IMR-90 (cell line): Measurements from ENCODE around the gene MTHFD2L. TPM values are rescaled to one million over a fixed set of nuclear protein-coding genes. Genes with fewer than 3 reads are reported as not detected.

Experiments used
- ATAC-seq: fragments of 200-7000 bp; cut with Tn5 transposase; 2 replicates; pipeline ENCODE4 v1.9.1; 2020; ENCODE audit warnings: low read depth, mild to moderate bottlenecking, moderate library complexity
- BruUV-seq: library from RNA; stranded (reverse); fragments of 400-500 nt; replicated peaks from 2 replicates; lab custom pipeline; 2021; lab: Mats Ljungman, UMichigan
- CTCF ChIA-PET: fragments of 300-600 bp; formaldehyde crosslinking; extraction: SDS; loops from one replicate; lab custom pipeline; 2021; ENCODE audit warnings: antibody characterized with exemption; lab: Yijun Ruan, JAX
- POLR2A ChIA-PET: fragments of 300-600 bp; sonication (Branson Sonifier 250); formaldehyde crosslinking; loops from one replicate; lab custom pipeline; 2022; ENCODE audit warnings: antibody characterized with exemption; ENCODE audit not compliant: unreplicated experiment; lab: Charles Lee
- DNase-seq: peaks from one replicate; pipeline ENCODE4 v3.0.0; 2013
- H2AFZ ChIP-seq: replicated peaks from 2 replicates; pipeline ENCODE3; 2013; ENCODE audit warnings: low read length, mild to moderate bottlenecking; ENCODE audit not compliant: poor library complexity
- H2AK5ac ChIP-seq: 2 replicates; pipeline ENCODE4 v1.6.1; 2013; ENCODE audit warnings: low read depth, low read length, inconsistent platforms
- H2AK9ac ChIP-seq: replicated peaks from 2 replicates; pipeline ENCODE3; 2013; ENCODE audit warnings: mild to moderate bottlenecking, low read depth, low read length, moderate library complexity; ENCODE audit not compliant: poor library complexity
- H2BK120ac ChIP-seq: 2 replicates; pipeline ENCODE4 v1.6.1; 2013; ENCODE audit warnings: low read depth, low read length, inconsistent platforms
- H2BK15ac ChIP-seq: 3 replicates; pipeline ENCODE4 v1.6.1; 2013; ENCODE audit warnings: low read depth, low read length, inconsistent platforms
- H2BK20ac ChIP-seq: 2 replicates; pipeline ENCODE4 v1.6.1; 2013; ENCODE audit warnings: low read depth, mild to moderate bottlenecking, inconsistent platforms, low read length, moderate library complexity
- H2BK5ac ChIP-seq: 2 replicates; pipeline ENCODE4 v1.6.1; 2013; ENCODE audit warnings: mild to moderate bottlenecking, low read depth, low read length, inconsistent platforms; ENCODE audit not compliant: poor library complexity, severe bottlenecking
- H3K14ac ChIP-seq: replicated peaks from 2 replicates; pipeline ENCODE4 v1.6.1; 2013; ENCODE audit warnings: low read depth, low read length, inconsistent platforms
- H3K18ac ChIP-seq: 2 replicates; pipeline ENCODE4 v1.6.1; 2013; ENCODE audit warnings: low read depth, low read length, control low read depth
- H3K23ac ChIP-seq: 2 replicates; pipeline ENCODE4 v1.6.1; 2013; ENCODE audit warnings: low read depth, low read length, inconsistent platforms
- H3K27ac ChIP-seq: 2 replicates; pipeline ENCODE4 v1.5.1; 2013; ENCODE audit warnings: mild to moderate bottlenecking, control low read depth, low read length; ENCODE audit not compliant: insufficient read depth
- H3K27me3 ChIP-seq: 2 replicates; pipeline ENCODE4 v1.6.1; 2013; ENCODE audit warnings: low read length; ENCODE audit not compliant: control insufficient read depth, insufficient read depth
- H3K36me3 ChIP-seq: 2 replicates; pipeline ENCODE4 v1.6.1; 2013; ENCODE audit warnings: low read length, mixed read lengths; ENCODE audit not compliant: control insufficient read depth, insufficient read depth
- H3K4ac ChIP-seq: 2 replicates; pipeline ENCODE4 v1.6.1; 2013; ENCODE audit warnings: low read depth, low read length, inconsistent platforms
- H3K4me1 ChIP-seq: 2 replicates; pipeline ENCODE4 v1.6.1; 2013; ENCODE audit warnings: low read length, mixed read lengths; ENCODE audit not compliant: control insufficient read depth, insufficient read depth
- H3K4me2 ChIP-seq: 2 replicates; pipeline ENCODE4 v1.6.1; 2013; ENCODE audit warnings: low read depth, mild to moderate bottlenecking, control low read depth, low read length, moderate library complexity
- H3K4me3 ChIP-seq: 2 replicates; pipeline ENCODE4 v1.5.1; 2013; ENCODE audit warnings: low read depth, mild to moderate bottlenecking, control low read depth, low read length, moderate library complexity; ENCODE audit not compliant: insufficient read depth
- H3K56ac ChIP-seq: 2 replicates; pipeline ENCODE4 v1.6.1; 2013; ENCODE audit warnings: low read length, inconsistent platforms; ENCODE audit not compliant: insufficient read depth; ENCODE audit errors: extremely low read depth
- H3K79me1 ChIP-seq, 2 experiments: 2 replicates each; pipeline ENCODE4 v1.6.1; 2013; ENCODE audit warnings: low read length in 2 of 2, inconsistent platforms in 1 of 2, low read depth in 1 of 2
- H3K9ac ChIP-seq: 2 replicates; pipeline ENCODE4 v1.6.1; 2013; ENCODE audit warnings: low read depth, low read length, control low read depth
- H3K9me1 ChIP-seq: 2 replicates; pipeline ENCODE4 v1.6.1; 2013; ENCODE audit warnings: low read length, inconsistent platforms; ENCODE audit not compliant: insufficient read depth
- H3K9me3 ChIP-seq: 2 replicates; pipeline ENCODE4 v1.6.1; 2013; ENCODE audit warnings: low read length; ENCODE audit not compliant: control insufficient read depth, insufficient read depth
- H4K20me1 ChIP-seq: 2 replicates; pipeline ENCODE4 v1.6.1; 2013; ENCODE audit warnings: low read length, inconsistent platforms; ENCODE audit not compliant: insufficient read depth
- H4K5ac ChIP-seq: 2 replicates; pipeline ENCODE4 v1.6.1; 2013; ENCODE audit warnings: mild to moderate bottlenecking, low read depth, low read length, control low read depth
- H4K8ac ChIP-seq, 2 experiments: 2 replicates each; pipeline ENCODE4 v1.6.1; 2013; ENCODE audit warnings: low read depth in 2 of 2, low read length in 2 of 2, control low read depth in 1 of 2, inconsistent platforms in 1 of 2
- H4K91ac ChIP-seq: 2 replicates; pipeline ENCODE4 v1.6.1; 2013; ENCODE audit warnings: low read depth, low read length, inconsistent platforms; ENCODE audit not compliant: insufficient read depth
- BHLHE40 ChIP-seq: fragments of 150-350 bp; IDR thresholded peaks from 2 replicates; pipeline ENCODE4 v1.6.1; 2016; ENCODE audit warnings: mild to moderate bottlenecking, low read depth, low read length
- CEBPB ChIP-seq: IDR thresholded peaks from 2 replicates; pipeline ENCODE4 v1.6.1; 2012; ENCODE audit warnings: low read depth, low read length, improper control_type of control experiment
- CHD1 ChIP-seq: IDR thresholded peaks from 2 replicates; pipeline ENCODE4 v1.6.1; 2012; ENCODE audit warnings: low read depth, low read length, improper control_type of control experiment
- CTCF ChIP-seq: conservative IDR thresholded peaks from 2 replicates; pipeline ENCODE4 v1.5.1; 2012; ENCODE audit warnings: mild to moderate bottlenecking, low read depth, low read length, improper control_type of control experiment
- ELK1 ChIP-seq: fragments of 150-350 bp; IDR thresholded peaks from 2 replicates; pipeline ENCODE4 v1.6.1; 2016; ENCODE audit warnings: low read depth, mild to moderate bottlenecking, low read length, moderate library complexity, borderline replicate concordance
- FOS ChIP-seq: fragments of 150-350 bp; IDR thresholded peaks from 2 replicates; pipeline ENCODE4 v1.6.1; 2016; ENCODE audit warnings: low read depth, low read length
- MAFK ChIP-seq: IDR thresholded peaks from 2 replicates; pipeline ENCODE4 v1.6.1; 2012; ENCODE audit warnings: low read depth, low read length, improper control_type of control experiment
- MAZ ChIP-seq: IDR thresholded peaks from 2 replicates; pipeline ENCODE4 v1.6.1; 2012; ENCODE audit warnings: low read depth, mild to moderate bottlenecking, low read length, improper control_type of control experiment, moderate library complexity, borderline replicate concordance
- MXI1 ChIP-seq: IDR thresholded peaks from 2 replicates; pipeline ENCODE4 v1.6.1; 2012; ENCODE audit warnings: low read depth, mild to moderate bottlenecking, low read length, moderate library complexity, borderline replicate concordance
- NFE2L2 ChIP-seq: fragments of 150-350 bp; IDR thresholded peaks from 2 replicates; pipeline ENCODE4 v1.6.1; 2016; ENCODE audit warnings: low read depth, mild to moderate bottlenecking, low read length
- POLR2A ChIP-seq: IDR thresholded peaks from 2 replicates; pipeline ENCODE4 v1.6.1; 2012; ENCODE audit warnings: mild to moderate bottlenecking, low read depth, low read length
- RAD21 ChIP-seq: IDR thresholded peaks from 2 replicates; pipeline ENCODE4 v1.6.1; 2012; ENCODE audit warnings: low read length, improper control_type of control experiment
- RCOR1 ChIP-seq: IDR thresholded peaks from 2 replicates; pipeline ENCODE4 v1.6.1; 2012; ENCODE audit warnings: mild to moderate bottlenecking, low read length, improper control_type of control experiment; ENCODE audit not compliant: insufficient replicate concordance
- RFX5 ChIP-seq: IDR thresholded peaks from 2 replicates; pipeline ENCODE4 v1.8.0; 2012; ENCODE audit warnings: low read depth, mild to moderate bottlenecking, low read length, moderate library complexity
- SMC3 ChIP-seq: fragments of 150-350 bp; IDR thresholded peaks from 2 replicates; pipeline ENCODE4 v1.6.1; 2016; ENCODE audit warnings: low read depth, mild to moderate bottlenecking, antibody characterized with exemption, low read length, moderate library complexity
- USF2 ChIP-seq: fragments of 150-350 bp; IDR thresholded peaks from 2 replicates; pipeline ENCODE4 v1.6.1; 2017; ENCODE audit warnings: mild to moderate bottlenecking, antibody characterized with exemption, low read length, low read depth
- WGBS, 2 experiments: methylation state at CpG; one replicate each; pipeline versions ENCODE4 v1.1.5 to v1.1.7; 2013; ENCODE audit warnings: missing lambda C conversion rate in 2 of 2; ENCODE audit not compliant: insufficient read length in 1 of 2; ENCODE audit errors: extremely low coverage in 2 of 2; 5-methylcytosine and 5-hydroxymethylcytosine counted together
- dilution Hi-C: fragments of 300-500 bp; cut with HindIII; formaldehyde crosslinking; loops from one replicate; pipeline ENCODE4 v1.14.3; 2018; ENCODE audit warnings: low sequenced_read_pairs; ENCODE audit not compliant: unreplicated experiment
- in situ Hi-C: fragments of 300-500 bp; cut with MboI; formaldehyde crosslinking; loops from 3 replicates; pipeline ENCODE4 v1.14.3; 2019; ENCODE audit warnings: low sequenced_read_pairs, inconsistent platforms, mixed read lengths
- intact Hi-C: fragments of 100-400 bp; cut with micrococcal nuclease; formaldehyde crosslinking; loops from 2 replicates; pipeline ENCODE4 v1.10.0; 2022
- polyA plus RNA-seq, 3 experiments: library from polyadenylated mRNA; depleted of rRNA; stranded (reverse); fragments of >200 nt; gene quantifications; 2 replicates each; pipeline ENCODE4 v1.2.3, GENCODE V29; 2012; ENCODE audit warnings: low replicate concordance in 1 of 3
- total RNA-seq: library from RNA; depleted of rRNA; stranded (reverse); fragments of >200 nt; gene quantifications from 2 replicates; pipeline ENCODE4 v1.2.3, GENCODE V29; 2012

Gene MTHFD2L
- total and polyA plus RNA-seq, 2 of the 4 experiments (the other 2 are of a cell fraction): 2.8 to 4.3 TPM

- peak; percentile 60 for DNase-seq
- dilution Hi-C loops (no loop called here), in situ Hi-C loops (no loop called here), intact Hi-C loops (no loop called here)
- no peak overlapping the region for H4K8ac ChIP-seq
- H3K4ac ChIP-seq: no peak overlapping the region
- H2AFZ ChIP-seq: no peak overlapping the region
- ChIA-PET POLR2A (no interaction called here), CTCF (no interaction called here)
- no peak overlapping the region for H2BK20ac ChIP-seq
- no peak overlapping the region for H3K18ac ChIP-seq
- no peaks in the 10 kb centered on the region for H3K27me3 ChIP-seq
- H4K91ac ChIP-seq: no peak overlapping the region
- no peak overlapping the region for H3K14ac ChIP-seq
- no peaks in the 10 kb centered on the region for H3K79me1 ChIP-seq
- no peak overlapping the region for H2BK120ac ChIP-seq
- no peaks in the 10 kb centered on the region for H3K9me1 ChIP-seq
- H2AK9ac ChIP-seq: no peak overlapping the region
- no peak overlapping the region for H3K23ac ChIP-seq
- H3K4me2 ChIP-seq: no peak overlapping the region
- no peak for ATAC-seq
- H4K20me1 ChIP-seq: no peaks in the 10 kb centered on the region
- no peaks in the 10 kb centered on the region for H3K36me3 ChIP-seq
- H3K56ac ChIP-seq: no peak overlapping the region
- no TSS peak for BruUV-seq
- no peaks in the 10 kb centered on the region for H3K9me3 ChIP-seq
- H3K4me1 ChIP-seq: no peaks in the 10 kb centered on the region
- no peak overlapping the region for H2BK15ac ChIP-seq
- H2BK5ac ChIP-seq: no peak overlapping the region
- H4K5ac ChIP-seq: no peak overlapping the region
- no peak overlapping the region for H3K4me3 ChIP-seq
- no CpG with 5 or more reads among the region's 1 CpG for WGBS, 2 experiments
- TF ChIP-seq ELK1: no peak
- TF ChIP-seq NFE2L2: no peak
- no peak for TF ChIP-seq MAZ
- TF ChIP-seq BHLHE40: no peak
- no peak for TF ChIP-seq FOS
- no peak for TF ChIP-seq SMC3
- no peak for TF ChIP-seq MAFK
- no peak for TF ChIP-seq CHD1
- no peak for TF ChIP-seq RAD21
- TF ChIP-seq MXI1: no peak
- no peak for TF ChIP-seq CEBPB
- no peak for TF ChIP-seq RFX5
- TF ChIP-seq POLR2A: no peak
- TF ChIP-seq USF2: no peak
- no peak for TF ChIP-seq CTCF
- no peak for TF ChIP-seq RCOR1
- H3K9ac ChIP-seq: no peak overlapping the region
- H2AK5ac ChIP-seq: no peak overlapping the region
- H3K27ac ChIP-seq: no peak overlapping the region
Observed at GRCh38 chr4:74258963-74259362, 101.0 kb downstream of the MTHFD2L start.
